Skin epidermis (tissue), 12 donors: Measurements from ENCODE around the gene GAS2L1.

Source experiments
- H3K27ac ChIP-seq, 21 experiments: fragments of 200-600 bp; sonication (generic) in 11 of 21; one replicate each; pipeline ENCODE4 v1.5.0; 2020; ENCODE audit warnings: mild to moderate bottlenecking in 3 of 21, inconsistent platforms in 2 of 21, moderate library complexity in 2 of 21
- H3K4me3 ChIP-seq, 7 experiments: fragments of 200-600 bp; sonication (generic) in 2 of 7; one replicate each; pipeline ENCODE4 v1.5.0; 2020; ENCODE audit warnings: inconsistent platforms in 2 of 7, mild to moderate bottlenecking in 2 of 7, moderate library complexity in 1 of 7

Gene GAS2L1

DNA sequence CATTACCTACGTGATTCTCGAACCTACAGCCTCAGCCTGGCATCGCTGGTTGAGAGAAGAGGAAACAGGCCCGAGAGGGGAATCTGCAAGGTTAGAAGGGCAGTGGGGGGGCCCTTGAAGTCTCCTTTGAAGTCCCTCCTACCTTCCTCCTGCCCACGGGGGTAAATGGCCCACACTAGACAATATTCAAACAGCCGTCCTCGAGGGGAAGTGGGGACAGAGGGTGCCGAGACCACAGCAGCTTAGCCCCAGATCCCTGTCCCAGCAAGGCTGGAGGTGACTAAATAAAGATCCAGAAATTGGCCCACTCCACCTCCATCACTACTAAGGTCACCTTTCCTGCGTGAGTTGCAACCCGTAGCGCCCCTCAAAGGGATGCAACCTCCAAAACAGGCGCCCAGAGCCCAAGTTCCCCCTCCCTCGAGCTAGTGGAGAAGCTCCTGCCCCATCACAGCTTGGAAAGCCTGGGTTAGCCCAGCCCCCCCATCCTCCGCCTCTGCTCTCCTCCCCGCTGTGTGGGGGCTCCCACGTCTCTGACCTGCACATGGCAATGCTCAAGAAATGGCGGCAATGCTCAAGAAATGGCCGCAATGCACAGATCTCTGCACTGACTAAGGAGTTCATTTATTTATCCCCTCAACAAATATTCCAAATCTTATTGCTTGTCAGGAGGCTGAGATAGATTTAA is 9.8 kb downstream of the GAS2L1 start:
- H3K27ac ChIP-seq = no peak overlapping the region

DNA sequence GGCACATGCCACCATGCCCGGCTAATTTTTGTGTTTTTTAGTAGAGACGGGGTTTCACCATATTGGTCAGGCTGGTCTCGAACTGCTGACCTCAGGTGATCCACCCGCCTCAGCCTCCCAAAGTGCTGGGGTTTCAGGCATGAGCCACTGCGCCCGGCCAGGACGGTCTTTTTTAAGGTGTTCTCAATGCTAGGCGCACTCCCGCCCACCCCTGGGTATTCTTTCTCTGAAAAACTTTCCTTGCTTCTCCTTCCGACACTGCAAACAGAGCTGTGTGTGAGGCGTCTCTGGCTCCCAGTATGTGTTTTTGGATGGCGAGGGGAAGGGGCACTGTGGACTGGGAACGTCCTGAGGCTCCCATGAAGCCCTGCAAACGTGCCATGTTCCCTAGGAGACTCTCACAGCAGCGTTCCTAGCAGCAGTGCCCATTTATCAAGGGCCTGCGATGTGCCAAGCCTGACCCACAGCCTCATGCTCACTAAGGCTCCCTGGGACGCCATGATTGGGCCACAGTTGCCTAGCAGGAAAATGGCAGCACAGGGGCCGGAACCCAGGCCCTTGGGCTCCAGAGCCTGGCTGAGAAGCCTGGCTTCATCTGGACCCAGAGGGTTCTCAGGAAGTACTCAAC is 11.5 kb downstream of the GAS2L1 start:
- no peak overlapping the region for H3K27ac ChIP-seq
- no peak overlapping the region for H3K4me3 ChIP-seq

More for the DNA sequence above, 9.8 kb downstream of the GAS2L1 start:
- H3K4me3 ChIP-seq = no peak overlapping the region

DNA sequence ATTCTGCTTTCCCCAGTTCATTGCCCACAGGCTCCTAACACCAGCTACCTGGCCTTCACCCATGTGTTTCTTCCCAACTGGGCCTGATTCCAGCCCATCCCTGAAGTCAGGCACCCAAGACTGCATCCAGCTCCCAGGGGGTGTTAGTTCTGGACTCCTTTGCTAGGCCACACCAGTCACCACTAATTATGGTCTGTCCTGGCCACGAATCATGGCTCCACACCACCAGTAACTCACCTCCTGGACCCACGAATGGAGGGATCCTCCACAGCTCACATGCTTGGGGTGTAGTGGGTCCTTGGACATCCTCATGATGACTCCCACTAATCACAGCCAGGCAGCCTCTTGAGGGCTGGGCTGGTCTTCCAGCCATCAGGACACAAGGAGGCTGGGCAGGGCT is 12.6 kb downstream of the GAS2L1 start:
- Histone ChIP-seq H3K27ac (no peak overlapping the region), H3K4me3 (no peak overlapping the region)

DNA sequence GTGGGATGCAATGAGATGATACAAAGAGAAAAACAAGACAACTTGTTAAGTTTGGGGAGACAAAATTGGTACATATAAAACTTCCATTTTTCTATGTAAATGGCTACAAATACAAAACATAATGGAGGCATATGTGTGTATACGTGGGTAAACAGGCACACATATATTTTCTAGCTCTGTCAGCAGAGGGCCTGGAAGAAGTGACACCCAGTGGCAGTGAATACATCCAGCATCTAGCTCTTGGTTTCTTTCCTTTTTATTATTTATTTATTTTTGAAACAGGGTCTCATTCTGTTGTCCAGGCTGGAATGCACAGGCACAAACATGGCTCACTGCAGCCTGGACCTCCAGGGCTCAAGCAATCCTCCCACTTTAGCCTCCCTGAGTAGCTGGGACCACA is 14.1 kb downstream of the GAS2L1 start:
- H3K27ac ChIP-seq = no peak overlapping the region
- no peak overlapping the region for H3K4me3 ChIP-seq

DNA sequence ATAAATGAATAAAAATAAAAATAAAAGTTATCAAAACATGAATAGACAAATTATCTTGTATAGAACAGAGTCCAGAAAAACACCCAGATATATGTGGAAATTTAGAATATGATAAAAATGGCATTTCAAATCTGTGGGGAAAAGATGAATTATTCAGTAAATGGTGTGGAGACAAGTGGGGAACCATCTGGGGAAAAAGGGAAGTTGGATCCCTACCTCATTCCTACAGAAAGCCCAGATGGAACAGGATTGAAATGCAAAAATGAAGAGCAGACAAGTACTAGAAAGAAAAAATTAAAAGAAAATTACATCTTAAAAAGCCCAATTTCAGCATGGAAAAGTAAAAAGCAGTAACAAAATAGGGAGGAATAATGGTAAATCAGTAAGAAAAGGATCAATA is 17.2 kb downstream of the GAS2L1 start:
- Histone ChIP-seq H3K27ac (no peak overlapping the region), H3K4me3 (no peak overlapping the region)

DNA sequence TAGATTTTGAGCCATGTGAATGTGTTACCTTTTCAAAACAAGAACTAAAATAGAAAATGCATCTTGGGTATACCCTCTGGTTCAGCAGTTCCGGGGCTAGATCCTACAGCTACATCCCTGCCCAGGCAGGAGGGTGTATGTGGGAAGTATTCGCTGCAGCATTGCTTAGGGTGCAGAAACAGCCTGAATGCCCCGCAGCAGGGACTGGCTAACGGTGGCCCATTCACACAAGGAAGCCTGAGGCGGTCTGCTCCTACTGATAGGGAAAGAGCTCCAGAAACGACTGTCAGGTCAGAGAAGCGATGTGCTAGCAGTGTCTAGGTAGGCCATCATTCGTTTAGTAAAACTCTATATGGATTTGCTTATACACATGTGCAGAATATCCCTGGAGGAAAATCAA is 18.9 kb downstream of the GAS2L1 start:
- no peak overlapping the region for H3K27ac ChIP-seq
- H3K4me3 ChIP-seq = no peak overlapping the region

DNA sequence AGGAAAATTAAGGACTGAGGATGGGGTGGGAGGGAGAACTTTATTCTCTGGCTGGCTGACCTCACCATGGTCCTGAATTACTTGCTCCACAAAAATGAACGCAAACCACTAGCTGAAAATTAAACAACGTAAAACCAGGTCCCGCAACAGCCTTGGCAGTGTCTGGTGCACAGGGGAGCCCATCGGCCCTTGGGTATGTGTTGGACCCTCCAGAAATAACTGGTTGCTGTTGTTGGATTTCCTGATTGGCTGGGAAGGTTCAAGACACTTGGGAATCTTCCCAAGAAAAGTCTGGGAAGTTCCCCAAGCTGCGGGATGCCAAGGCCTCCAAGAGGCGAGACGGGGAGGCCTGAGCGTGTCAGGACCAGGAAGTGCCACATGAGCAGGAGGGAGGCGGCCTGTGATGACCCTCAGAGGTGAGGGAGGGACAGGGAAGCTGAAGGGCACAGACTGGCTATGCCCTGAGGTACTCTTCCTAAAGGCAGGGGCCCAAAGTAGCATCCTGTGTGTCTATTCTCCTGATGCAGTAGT is 19.4 kb downstream of the GAS2L1 start:
- H3K4me3 ChIP-seq = no peak overlapping the region
- peak overlapping the region in 1 of 21 experiments; percentile 26 for H3K27ac ChIP-seq

DNA sequence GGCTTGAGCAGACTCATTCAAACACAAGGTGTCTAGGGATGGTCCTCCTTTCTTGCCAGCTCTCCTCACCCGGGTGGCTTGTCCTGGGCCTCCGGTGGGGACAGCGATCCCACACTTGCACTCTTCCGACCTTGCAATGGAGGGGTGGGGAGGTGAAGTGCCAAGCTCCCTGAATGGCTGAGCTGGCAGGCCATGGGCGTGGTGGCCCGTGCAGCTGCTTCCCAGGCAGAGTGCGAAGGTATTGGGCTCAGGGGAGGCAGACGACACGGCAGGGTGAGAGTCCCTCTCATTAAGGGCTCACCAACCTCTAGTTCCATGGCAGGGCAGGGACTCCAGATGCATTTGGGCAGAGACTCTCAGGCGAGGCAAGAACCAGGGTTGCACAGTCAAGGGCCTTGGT is 20.0 kb downstream of the GAS2L1 start:
- Histone ChIP-seq H3K4me3 (no peak overlapping the region), H3K27ac (peak overlapping the region in 1 of 21 experiments; percentile 26)

DNA sequence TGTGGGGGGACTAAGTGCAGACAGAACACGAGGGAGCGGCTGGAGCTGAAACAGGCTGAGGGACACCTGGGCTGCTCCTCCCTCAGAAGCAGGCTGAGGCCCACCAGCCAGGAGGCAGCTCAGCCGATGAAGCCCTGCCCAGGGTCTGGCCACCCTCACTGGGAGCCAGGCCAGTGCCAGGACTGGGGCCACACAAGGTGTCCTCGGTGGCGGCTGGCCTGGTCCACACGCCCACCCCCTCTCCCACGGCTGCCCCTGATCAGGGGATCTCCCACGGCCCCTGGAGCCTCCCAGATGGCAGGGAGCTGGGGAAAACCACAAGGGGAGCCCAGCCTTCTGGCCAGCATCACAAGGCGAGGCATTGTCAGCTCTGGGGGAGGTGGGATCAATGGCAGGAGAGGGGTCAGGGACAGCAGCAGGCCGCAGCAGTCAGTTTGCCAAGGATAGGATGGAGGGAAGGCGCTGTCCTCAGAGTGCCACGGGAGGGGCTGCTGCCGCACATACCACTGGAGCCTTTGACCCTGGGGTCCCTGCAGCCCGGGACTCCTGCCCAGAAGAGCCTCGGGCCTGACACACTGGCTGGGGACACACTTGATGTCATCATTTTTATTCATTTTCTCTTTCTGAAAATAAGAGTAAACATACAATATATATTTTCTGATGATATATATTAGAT is 20.8 kb downstream of the GAS2L1 start:
- no peak overlapping the region for H3K4me3 ChIP-seq
- peak overlapping the region in 1 of 21 experiments; percentile 1 for H3K27ac ChIP-seq

DNA sequence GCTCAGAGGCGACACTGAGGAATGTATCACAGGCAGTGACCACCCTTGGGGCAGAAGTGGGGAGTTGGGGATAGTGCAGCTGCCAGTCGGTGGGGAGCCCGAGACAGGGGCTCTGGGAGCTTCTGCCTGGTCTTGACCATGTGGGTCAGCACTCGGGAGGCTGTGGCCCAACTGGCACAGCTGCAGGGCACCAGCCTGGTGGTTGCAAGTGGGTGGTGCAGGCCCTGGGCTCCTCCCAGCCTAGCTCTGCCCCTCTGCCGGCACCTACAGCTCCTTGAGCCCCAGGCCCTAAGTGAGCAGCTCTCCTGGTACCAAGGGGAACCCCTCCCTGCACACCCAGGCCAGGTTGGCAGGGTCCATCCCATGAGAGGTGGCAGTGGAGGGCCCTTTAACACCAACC is 21.6 kb downstream of the GAS2L1 start:
- H3K27ac ChIP-seq = no peak overlapping the region
- H3K4me3 ChIP-seq = no peak overlapping the region

DNA sequence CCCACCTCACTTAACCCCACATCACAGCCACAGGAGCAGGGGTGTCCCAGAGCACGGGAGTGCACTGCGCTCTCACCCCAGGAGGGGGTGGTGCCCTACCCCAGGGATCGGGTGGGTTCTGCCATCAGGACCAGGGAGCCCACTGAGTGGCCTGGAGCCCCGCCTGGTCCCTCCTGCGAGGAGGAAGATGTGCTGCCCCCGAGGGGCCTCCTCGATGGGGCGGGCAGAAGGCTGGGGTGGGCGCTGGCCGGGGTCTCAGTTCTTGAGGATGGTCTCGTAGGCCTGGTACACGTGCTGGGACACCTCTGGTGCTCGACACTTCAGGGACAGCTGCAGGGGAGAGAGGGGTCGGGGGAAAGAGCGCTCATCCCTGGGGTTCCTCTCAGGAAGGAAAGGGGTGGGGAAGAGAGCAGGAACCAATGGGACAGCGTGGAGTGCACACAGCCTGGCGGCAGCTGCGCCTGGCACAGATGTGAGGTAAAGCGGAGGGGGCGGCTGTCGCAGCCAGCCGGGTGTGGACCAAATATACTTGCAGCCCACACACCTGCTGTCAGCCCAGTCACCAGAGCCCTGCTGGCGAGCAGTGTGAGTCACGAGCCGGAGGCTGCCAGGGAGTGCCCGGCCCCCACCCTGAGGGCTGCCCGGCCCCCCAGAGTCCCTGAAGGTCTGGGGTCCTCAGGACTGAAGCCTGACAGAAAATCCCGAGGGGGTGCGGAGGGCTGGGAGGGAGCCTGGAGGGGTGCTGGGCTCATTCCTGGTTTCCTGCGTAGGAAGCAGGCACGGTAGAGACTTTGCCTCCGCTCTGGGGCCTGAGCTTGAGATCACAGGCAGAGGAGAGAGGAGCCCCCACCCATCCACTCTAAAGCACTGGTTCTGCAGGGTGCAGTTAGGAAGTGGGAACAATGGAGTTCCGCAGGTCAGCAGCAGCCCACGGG is 22.4 kb downstream of the GAS2L1 start:
- Histone ChIP-seq H3K27ac (no peak overlapping the region), H3K4me3 (no peak overlapping the region)

DNA sequence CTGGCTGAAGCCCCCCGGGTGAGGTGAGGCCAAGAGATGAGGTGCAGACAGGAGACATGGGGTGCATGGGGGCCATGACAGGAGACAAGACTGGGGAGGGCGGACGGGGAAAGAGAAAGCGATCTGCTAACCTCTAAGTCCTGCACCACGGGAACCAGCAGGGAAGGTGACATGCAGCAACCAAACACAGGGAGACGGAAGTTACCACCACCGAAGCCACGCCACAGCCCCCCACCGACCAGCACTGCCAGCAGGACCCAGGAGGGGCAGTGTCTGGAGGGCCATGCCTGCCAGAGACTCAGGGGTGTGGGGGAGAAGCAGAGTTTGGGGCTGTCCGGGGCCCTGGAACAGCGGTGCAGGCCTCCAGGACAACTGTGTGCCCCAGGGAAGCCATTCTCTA is 23.1 kb downstream of the GAS2L1 start:
- Histone ChIP-seq H3K27ac (no peak overlapping the region), H3K4me3 (no peak overlapping the region)

DNA sequence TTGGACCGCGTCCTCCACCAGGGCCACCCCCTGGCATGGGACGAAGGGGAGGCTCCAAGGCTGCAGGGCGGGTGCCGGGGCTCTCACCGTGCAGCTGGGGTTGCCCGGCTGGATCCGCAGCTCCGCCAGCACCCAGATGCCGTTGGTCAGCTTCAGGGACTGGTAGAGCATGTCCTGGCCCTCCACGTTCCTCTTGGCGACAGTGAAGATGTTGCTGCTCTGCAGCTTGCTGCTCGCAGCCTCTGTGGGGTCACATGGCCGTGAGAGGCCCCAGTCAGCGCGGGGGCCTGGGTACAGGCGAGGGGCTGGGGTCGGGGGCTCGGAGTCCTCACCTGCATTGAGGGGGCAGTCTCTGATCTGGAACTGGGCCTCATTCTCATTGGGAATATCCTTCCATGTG is 23.8 kb downstream of the GAS2L1 start:
- Histone ChIP-seq H3K4me3 (no peak overlapping the region), H3K27ac (no peak overlapping the region)

DNA sequence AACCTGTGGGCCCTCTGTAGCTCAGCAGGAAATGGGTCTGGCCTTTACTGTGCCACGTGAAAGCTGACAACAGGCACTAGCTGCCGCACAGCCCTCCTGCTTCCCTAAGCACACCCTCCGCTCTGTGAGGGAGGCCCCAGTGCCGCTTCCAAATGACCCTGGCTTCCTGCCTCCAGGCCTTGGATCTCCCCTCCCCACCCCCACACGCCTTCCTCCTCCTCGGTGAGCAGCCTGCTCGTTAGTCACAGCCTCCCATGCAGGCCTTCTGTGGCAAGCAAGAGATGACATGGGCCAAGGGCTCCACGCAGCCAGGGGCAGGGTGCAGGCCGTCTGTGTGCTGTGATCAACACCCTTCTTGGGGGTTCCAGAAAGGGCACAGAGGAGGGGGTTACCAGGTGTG is 24.3 kb downstream of the GAS2L1 start:
- Histone ChIP-seq H3K27ac (no peak overlapping the region), H3K4me3 (no peak overlapping the region)

DNA sequence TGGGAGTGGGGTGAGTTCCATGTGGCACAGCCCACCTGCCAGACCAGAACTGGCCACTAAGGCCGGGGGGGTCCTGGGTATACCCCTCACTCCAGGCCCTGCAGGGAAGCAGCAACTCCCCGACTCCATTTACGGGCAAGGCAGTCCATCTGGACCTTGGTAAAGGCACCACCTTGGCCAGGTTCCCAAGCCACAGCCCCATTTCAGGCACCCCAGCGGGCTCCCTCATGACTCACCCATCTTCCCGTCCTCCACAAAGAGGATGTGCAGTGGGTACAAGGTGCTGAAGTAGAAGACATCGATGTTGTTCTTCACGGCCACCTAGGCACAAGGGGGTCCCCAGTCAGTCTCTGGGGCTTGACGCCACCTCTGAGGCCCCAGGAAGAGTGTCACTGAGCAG is 24.8 kb downstream of the GAS2L1 start:
- H3K4me3 ChIP-seq = no peak overlapping the region

DNA sequence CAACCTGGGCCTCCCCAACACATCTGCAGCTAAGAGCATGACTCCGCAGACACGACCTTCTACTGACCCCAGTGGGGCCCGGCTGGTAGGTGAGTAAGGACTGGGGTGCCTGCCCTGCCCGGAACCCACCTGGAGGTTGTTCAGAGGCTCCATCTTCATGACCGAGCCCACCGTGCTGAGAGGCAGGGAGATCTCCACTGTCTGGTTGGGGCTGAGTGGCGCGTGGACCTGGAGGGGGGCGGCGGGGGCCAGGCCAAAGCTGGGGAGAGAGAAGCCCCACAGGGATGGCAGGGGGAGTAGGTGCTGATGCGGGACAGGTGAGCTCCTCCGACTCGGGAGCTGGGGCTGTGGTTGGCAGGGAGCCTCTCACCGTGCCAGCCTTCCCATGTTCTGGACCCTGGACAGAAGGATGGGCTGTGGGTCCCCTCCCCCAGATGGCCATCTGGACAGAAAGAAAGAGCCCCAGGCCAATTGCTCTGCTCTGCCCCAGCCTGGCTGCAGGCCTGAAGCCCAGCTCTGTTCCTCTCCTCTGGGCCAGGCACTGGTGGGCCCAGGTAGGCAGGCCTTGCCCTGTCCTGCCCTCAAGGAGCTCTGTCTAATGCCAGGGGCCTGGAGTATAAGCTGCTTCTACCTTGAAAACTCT is 25.3 kb downstream of the GAS2L1 start:
- H3K4me3 ChIP-seq = no peak overlapping the region
- H3K27ac ChIP-seq = no peak overlapping the region

More for the DNA sequence above, 24.8 kb downstream of the GAS2L1 start:
- H3K27ac ChIP-seq = no peak overlapping the region

DNA sequence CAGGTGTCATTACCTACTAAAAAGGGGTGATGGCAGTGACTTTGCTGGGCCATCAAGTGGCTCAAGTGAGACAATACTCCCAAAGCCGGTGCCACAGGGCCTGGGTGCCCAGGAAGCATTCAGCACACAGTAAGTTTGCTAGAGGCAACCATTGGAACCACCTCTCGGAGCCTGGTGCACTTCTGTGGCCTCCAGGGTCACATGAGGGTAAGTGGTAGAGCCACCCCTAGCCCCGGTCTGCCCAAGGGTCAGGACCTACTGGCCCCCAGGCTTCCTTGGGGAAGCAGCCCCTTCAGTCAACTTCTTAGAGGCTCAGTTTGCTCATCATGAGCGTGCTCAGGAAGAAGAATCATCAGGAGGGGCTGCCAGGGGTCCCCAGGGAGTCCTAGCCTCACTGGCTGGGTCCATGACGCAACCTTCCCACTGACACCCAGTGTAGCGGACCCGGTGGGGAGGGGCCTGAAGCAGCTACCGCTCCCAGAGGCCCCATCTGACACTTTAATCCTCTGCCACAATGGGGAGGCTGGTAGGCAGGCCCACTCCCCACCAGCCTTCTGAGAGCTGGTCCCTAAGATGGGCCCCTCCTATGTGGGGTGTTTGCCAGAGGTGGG is 26.5 kb downstream of the GAS2L1 start:
- Histone ChIP-seq H3K27ac (no peak overlapping the region), H3K4me3 (no peak overlapping the region)

DNA sequence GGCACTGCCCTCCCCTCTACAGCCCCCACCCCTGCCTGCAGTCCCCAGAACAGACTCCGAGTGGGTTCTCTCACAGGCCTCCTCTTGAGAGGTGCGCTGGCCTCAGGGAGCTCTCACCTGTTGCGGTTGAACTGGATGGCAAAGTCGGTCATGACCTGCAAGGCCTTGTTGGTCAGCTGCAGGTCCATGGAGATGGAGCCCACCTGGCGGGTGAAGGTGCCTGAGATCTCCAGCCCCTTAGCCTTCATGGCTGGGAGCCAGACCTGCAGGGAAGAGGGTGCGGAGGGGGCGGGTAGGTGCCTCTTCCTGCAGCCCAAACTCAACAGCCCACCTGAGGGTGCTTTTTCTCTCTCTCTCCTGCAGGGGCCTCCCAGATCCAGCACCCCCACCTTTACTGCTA is 27.7 kb downstream of the GAS2L1 start:
- Histone ChIP-seq H3K27ac (no peak overlapping the region), H3K4me3 (no peak overlapping the region)

DNA sequence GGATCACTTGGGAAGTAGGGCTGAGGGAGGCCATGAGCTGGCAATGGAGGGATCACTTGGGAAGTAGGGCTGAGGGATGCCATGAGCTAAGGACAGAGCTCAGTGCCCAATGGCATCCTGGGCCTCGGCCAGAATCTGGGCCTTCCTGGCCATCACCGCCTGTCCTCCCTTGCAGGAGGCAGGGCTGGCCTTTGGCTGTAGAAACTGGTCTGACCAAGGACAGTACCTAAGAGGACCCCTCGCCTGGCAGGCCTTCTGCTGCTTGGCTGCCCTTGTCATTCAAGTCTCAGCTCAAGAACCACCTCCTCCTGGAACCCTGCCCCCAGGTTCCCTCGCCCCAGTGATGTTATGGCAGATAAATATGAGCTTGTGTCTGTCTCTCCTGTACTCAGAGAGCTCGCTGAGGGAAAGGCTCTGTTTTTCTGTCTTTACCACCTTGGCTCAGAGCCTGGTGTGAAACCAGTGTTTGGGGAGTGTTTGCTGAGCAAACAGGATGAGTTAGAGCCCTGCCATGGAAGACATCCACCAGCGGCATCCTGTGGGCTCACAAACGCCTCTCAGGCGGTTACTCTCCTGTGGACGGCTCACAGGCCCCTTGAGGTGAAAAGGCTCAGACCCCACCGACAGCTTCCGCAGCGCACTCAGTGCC is 28.4 kb downstream of the GAS2L1 start:
- Histone ChIP-seq H3K4me3 (no peak overlapping the region), H3K27ac (no peak overlapping the region)
